NCI-H2171 treated with DMSO at 0.1 percent for 48 hours (cell line): Measurements from ENCODE around the gene TMEM45B.
"Not testable (repeated sequence)": the region's sequence is repeated elsewhere in the genome, so short reads cannot be mapped to it uniquely, and the experiment has no call there.

Experiments
- DNase-seq: peaks from one replicate; lab custom pipeline; 2025; lab: John Stamatoyannopoulos, UW

Gene TMEM45B

DNA sequence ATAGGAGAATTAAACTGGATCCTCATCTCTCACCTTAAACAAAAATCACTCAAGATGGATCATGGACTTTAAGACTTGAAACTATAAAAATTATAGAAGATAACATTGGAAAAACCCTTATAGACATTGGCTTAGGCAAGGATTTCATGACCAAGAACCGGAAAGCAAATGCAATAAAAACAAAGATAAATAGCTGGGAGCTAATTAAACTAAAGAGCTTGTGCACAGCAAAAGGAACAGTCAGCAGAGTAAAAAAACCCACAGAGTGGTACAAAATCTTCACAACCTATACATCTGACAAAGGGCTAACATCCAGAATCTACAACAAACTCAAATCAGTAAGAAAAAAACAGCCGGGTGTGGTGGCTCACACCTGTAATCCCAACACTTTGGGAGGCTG, 7.4 kb upstream of the TMEM45B start:
- not testable (repeated sequence) for DNase-seq

DNA sequence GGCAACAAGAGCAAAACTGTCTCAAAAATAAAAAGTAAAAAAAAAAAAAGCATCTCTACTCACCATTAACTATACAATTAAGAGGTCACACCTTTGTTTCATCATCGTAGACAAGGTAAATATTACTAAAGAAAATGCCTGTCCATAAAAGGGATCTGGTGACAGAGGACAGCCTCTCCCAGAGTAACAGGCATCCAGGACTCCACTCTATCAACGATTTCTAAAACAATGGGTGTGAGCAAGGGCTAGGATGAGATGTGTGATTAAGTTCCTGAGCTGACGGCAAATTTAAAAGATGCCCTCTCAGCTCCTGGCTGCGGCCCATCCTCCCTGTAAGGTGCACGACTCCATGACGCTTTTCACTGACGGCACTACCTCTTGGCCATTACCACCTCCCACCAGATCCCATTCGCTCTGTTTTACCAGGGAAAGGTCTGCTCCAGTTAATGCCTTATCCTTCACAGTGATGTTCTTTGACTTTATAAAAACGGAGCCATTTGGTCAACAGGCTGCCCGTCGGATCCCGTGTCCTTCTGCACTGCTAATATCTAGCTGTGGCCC, 2.3 kb upstream of the TMEM45B start:
- DNase-seq = no peak

DNA sequence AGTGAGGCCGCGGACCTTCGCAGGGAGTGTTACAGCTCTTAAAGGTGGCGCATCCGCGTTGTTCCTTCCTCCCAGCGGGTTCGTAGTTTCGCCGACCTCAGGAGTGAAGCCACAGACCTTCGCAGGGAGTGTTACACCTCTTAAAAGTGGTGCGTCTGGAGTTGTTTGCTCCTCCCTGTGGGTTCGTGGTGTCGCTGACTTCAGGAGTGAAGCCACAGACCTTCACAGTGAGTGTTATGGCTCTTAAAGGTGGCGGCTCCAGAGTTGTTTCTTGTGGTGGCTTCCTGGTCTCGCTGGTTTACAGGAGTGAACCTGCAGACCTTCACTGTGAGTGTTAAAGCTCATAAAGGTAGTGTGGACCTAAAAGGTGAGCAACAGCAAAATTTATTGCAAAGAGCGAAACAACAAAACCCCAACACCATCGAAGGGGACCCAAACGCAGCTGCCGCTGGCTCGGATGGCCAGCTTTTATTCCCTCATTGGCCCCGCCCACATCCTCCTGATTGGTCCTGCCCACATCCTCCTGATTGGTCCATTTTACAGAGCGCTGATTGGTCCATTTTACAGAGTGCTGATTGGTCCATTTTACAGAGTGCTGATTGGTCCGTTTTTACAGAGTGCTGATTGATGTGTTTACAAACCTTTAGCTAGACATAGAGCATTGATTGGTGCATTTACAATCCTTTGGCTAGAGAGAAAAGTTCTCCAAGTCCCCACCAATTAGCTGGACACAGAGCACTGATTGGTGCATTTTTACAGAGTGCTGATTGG, 1.2 kb upstream of the TMEM45B start:
- no peak for DNase-seq

DNA sequence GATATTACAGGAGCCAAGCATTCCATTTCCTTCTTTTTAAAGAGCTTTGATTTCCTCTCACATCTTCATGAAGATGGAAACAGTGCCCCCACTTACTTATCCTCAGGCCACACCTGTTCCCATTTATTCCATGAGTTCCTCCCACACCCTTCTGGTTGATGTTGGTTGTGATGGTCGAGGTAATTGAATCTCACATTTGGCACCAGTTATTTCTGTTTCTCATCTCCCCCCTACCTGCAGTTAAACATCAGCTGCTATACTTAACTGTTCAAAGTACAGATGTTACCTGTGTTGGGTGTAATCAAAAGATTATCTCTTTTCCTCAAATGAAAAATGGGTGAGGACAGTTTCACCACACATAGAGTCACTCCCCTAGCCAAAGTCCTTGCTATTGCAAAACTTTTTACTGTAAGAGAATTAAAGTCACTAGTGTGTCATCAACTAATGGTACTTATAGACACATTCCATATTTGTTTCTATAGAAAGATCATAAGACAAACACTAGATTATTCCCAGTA, 1.9 kb downstream of the TMEM45B start:
- no peak for DNase-seq

DNA sequence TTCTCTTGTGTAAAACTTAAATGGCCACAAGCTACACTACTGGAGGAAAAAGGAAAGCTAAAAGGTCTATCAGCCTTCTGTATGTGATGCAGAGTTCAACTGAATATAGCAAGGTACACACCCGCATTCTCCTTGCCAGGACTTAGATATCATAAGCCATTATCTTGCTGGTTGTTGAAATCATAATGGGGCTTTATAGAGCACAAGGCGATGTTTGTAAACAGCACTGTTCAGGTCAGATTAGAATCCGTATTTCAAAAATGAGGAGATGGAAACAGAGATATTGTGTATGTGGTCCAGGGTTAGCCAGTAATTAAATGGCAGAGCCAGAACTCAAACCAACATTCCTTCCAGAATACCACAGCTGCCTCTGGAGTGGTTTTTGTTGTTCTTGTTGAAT, 2.6 kb downstream of the TMEM45B start:
- not testable (repeated sequence) for DNase-seq

DNA sequence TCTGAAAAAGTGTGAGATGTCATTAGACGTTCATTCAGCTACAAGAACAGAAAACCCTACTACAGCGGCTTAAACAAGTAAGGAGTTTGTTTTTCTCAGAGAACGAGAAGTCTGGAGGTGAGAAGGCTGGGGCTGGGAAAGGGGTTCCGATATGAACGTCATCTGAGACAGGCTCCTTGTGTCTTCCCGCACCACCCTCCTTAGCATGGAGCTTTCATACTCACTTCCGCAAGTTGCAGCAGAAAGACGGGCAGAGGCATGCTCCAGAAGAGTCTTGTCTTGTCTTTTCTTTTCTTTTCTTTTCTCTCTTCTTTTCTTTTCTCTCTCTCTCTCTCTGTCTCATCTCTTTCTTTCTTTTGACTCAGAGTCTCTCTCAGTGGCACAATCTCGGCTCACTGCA, 3.6 kb downstream of the TMEM45B start:
- no peak for DNase-seq

DNA sequence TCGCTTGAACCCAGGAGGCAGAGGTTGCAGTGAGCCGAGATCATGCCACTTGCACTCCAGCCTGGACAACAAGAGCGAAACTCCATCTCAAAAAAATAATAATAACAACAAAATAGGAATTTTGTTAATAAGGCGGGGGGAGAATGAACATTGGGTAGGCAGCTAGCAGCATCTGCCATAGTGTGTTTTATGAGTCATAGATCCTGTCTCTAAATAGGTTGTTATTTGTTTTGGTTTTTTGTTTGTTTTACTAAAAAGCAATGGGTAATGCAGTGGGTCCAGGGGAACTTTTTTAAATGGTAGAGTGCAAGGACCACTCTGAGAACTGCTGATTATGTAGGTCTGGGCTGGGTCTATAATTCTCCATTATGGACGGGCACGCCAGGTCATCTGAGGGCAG, 4.6 kb downstream of the TMEM45B start:
- DNase-seq = not testable (repeated sequence)

DNA sequence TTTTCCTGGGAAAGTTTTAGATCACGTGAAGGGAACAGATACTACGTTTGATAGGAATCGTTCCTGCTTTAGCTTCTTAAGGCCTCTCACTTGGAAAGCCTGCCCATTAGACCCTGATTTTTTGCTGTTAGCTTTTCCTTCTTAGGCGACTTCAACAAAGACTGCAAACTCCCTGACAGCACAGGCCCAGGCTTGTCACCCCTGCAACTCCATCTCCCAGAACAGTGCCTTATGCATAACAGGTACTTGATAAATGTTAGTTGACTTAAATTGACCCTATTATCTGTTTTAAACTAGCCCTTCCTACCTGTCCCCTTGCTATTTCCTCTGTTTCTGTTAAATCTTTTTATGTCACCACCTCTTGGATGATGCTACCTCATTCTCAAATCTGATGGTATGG, 7.6 kb downstream of the TMEM45B start:
- not testable (repeated sequence) for DNase-seq

DNA sequence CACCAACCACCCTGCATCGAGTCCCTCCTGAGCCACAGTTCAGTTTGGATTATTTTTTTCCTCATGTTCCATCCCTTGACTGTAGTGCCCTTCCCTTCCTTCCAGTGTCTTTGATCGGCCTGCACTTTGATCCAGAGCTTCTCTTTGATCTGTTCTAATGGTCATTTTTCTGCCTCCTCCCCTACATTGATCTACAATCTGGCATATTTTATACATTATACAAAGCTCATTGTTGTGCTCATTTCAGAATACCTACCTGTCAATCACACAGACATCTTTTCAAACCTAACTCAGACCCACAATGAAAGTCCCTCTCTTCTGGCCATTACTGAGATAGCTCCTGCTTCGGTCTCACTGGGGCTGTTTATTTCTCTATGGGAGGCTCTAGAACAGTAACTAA, 8.2 kb downstream of the TMEM45B start:
- not testable (repeated sequence) for DNase-seq

DNA sequence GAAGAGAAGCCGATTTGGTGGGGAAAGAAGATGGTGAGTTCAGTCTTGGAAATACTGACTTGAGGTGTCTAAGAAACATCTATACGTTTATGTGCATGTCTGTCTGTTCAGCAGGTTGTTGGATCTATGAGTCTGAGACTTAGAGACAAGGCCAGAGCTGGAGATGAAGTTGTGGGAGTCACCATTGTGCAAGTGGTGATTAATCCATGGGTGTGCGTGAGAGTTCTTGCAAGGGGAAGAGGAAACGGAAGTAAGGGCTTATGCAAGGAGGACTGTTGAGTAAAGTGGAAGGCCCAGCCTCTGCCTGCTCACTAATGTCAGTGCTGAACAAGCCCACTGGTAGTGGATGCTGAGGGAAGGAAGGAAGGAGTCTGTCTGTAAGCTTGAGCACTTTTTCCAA, 9.7 kb downstream of the TMEM45B start:
- no peak for DNase-seq

DNA sequence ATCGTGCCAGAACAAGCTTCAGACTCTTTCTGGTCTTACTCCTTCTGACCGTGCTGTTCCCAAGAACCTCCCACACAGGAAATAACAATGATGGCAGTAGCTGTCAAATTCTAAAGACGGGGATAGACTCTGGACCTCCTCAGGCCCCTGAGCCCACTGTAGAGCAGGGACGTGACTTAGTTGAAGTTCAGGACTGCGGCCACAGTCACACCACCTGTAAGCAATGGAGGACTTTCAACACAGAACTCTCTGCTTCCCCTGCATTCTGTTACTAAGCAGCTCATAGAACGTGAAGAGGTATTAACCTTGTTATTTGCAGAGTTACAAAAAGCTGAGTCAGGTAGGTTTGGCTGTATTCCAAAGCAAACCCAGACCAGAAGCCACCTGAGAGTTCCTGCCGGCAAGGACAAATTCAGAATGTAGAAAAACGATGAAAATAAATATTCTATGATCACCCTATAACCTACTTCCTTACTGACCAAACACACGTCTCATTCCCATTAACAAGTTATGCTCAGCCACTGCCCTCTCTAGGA, 12.7 kb downstream of the TMEM45B start:
- no peak for DNase-seq

DNA sequence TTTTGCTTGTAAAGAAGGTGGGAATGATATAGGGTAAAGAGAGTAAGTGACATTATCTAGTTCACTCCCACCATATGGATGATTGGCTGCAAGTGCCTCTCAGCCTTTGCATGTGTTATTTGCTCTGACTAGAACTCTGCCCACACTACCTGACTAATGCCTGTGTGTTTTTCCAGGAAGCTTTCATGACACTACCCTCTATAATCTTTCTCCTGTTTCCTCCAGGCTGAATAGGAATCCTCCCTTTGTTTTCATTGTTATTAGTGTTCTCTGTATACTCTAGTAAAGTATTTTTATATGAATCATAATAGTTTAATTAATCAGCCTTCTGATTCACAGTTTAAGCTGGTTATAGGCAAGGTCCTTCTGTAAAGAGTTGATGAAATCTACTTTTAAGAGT, 13.8 kb downstream of the TMEM45B start:
- not testable (repeated sequence) for DNase-seq

DNA sequence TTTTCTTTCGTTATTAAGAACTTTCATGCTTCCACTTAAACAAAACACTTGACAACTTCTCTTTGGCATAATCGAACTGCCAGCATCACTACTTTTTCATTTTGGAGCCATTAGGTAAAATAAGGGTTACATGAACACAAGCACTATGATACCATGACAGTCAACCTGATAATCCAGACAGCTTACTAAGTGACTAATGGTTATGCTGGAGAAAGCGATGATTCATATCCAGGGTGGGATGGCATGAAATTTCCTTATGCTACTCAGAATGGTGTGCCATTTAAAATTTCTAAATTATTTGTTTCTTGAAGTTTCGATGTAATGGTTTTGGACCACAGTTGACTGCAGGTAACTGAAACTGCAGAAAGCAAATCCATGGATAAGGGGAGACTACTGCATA, 15.6 kb downstream of the TMEM45B start:
- DNase-seq = not testable (repeated sequence)

DNA sequence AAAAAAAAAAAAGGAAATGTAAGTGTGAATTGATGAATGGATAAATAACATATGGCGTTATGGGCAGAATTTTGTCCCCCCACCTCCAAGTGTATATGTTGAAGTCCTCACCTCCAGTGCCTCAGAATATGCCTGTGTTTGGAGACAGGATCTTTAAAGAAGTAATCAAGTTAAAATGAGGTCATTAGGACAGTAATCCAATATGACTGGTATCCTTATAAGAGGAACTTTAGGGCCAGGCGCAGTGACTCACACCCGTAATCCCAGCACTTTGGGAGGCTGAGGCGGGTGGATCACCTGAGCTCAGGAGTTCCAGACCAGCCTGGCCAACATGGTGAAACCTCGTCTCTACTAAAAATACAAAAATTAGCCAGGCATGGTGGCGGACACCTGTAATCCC, 17.6 kb downstream of the TMEM45B start:
- DNase-seq = not testable (repeated sequence)

DNA sequence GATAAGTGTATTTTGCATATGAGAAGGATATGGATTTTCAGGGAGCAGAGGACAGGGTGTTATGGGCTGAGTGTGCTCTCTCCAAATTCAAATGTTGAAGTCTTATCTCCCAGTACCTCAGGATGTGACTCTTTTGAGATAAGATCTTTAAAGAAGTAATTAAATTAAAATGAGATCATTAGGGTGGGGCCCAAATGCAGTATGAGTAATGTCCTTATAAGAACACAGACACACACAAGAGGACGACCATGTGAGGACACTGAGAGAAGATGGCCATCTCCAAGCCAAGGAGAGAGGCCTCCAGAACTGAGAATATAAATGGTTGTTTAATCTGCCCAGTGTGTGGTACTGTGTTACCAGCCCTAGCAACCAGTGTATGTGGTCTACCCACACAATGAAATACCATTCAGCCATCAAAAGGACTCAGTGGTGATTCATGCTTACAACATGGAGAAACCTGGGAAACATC, 20.8 kb downstream of the TMEM45B start:
- not testable (repeated sequence) for DNase-seq

DNA sequence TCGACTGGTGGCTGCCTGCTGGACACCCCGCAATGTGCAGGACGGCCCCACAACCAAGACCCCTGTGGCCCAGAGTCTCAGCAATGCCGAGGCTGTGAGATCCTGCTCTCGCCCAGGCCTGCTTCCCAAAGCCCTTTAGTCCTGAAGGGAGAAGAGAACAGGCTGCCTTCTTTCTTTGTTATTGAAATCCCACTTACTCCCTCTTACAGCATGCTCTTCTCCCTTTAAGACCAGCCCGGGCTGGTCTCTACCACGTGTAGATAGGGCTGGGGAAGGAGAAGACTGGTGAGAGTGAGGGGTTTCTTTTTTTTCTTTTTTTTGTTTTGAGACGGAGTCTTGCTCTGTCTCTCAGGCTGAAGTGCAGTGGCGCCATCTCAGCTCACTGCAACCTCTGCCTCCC, 21.3 kb downstream of the TMEM45B start:
- DNase-seq = no peak

DNA sequence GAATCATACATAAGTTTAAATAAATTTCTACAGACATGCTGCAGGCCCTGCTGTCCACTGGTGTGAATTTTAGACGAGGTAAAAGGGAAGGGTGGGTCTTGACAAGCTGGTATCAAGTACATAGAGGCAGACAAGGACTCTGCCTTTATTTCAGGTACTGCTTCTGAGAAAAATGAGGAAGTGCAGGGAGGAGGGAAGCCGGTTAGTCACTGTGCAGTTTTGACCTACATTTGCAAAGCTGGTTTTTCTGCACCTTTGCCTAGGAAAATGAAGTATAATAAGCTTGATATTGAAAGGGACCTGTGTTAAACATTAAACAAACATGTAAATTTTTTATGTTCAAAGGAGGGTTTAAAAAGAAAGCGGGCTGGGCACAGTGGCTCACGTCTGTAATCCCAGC, 24.6 kb downstream of the TMEM45B start:
- no peak for DNase-seq

DNA sequence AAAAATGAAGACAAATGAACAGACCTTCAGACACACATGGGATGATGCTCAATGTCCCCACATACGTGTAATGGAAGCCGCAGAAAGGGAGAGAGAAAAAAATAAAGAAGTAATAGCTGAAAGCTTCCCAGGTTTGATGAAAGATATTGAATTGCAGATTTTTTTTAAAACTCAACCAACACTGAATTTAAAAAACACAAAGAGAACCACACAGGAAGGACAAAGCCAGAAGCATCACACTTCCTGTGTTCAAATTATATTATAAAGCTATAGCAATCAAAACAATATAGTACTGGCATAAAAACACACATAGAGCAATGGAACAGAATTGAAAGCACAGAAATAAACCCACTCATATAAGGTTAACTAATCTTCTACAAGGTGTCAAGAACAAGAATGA, 26.5 kb downstream of the TMEM45B start:
- no peak for DNase-seq

DNA sequence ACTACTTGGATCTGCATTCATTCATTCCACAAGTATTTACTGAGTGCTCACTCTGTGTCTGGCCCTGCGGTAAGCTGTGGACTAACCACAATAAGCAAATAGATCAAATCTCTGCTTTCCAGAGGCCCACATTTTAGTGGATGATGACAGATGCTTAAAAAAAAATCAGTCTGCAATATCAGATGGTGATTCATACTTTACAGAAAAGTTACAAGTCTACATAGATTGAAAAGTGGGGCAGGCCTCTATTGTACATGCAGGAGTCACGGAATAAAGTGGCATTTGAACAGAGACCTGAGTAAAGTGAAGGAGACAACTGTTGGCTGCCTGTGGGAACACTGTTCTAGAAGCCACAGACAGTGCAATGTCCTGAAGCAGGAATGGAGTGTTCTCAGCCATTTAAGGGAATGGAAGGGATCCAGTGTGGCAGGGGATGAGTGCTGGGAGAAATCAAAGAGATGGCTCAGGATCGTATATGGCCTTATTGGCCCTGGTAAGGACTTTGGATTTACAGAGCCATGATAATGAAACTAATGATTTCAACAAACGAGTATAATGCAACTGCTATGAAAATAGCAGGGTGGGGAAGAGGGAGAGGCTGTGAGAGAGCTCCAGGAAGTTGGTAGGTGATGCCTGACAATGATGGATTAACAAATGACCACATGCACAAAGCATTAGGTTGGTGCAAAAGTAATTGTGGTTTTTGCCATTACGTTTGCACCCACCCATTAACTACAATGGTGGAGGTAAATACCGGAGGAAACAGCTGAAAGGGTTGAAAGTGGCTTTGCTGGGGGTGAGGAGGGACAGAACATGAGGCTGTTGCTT, 31.1 kb downstream of the TMEM45B start:
- no peak for DNase-seq

DNA sequence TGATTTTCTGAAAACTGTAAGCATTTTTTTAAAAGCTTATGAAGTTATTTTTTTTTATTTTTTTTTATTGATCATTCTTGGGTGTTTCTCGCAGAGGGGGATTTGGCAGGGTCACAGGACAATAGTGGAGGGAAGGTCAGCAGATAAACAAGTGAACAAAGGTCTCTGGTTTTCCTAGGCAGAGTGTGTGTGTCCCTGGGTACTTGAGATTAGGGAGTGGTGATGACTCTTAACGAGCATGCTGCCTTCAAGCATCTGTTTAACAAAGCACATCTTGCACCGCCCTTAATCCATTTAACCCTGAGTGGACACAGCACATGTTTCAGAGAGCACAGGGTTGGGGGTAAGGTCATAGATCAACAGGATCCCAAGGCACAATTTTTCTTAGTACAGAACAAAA, 31.7 kb downstream of the TMEM45B start:
- DNase-seq = not testable (repeated sequence)

DNA sequence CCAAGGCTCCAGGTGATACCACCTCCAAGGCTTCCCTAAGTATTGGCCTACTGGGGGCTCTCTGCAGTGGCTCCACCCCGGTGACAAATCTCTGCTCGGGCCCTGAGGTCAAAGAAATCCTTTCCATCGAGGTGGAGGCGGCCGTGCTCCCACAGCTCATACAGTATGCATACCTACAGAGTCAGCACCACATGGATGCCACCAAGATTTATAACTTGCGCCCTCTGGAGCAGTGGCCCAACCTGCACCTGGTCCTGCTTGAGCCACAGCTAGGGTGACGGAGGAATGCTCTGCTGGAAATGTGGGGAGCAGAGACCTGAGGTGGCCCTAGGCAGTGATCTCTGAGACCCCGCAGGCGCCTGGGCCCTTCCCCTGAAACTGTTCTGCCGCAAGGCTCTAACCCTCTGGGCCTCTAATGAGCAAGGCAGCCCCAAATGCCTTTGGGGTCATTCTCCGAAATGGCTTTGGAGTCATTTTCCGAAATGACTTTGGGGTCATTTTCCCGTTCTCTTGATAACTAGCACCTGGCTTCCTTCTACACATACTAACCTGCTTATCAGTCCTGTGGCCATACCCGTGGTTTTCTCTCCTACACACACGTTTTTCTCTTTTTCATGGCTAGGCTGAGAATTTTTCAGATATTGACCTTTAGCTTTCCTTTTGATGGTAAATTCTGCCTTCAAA, 33.9 kb downstream of the TMEM45B start:
- no peak for DNase-seq
